Measurements from ENCODE around the gene ZNF821.

- TF ChIP-seq CTCF (IDR thresholded peaks at IDR 0.05; ENCODE audit: borderline replicate concordance, extremely low read depth, low read length, poor library complexity, severe bottlenecking) (no peak), EZH2 (IDR thresholded peaks at IDR 0.05; ENCODE audit: borderline replicate concordance, low read depth, low read length, severe bottlenecking) (no peak)
Observed at GRCh38 chr16:71931001-71931400, 47.0 kb upstream of the ZNF821 start.

Measured in DND-41 (cell line).